Neuronal stem cell (in vitro differentiated cells): ENCODE data around the gene ZFYVE28.
A peak's percentile ranks its signal among the peaks of the same experiment; 100 is the strongest.
"Not testable (repeated sequence)": the region's sequence is repeated elsewhere in the genome, so short reads cannot be mapped to it uniquely, and the experiment has no call there.

ENCODE experiments used
- DNase-seq: peaks from one replicate; pipeline ENCODE4 v3.0.0-alpha.2; 2013; ENCODE audit warnings: low spot score
- H2AFZ ChIP-seq: one replicate; pipeline ENCODE4 v1.6.1; 2013; ENCODE audit warnings: mild to moderate bottlenecking, low read length, inconsistent platforms
- H2AK5ac ChIP-seq: 2 replicates; pipeline ENCODE4 v1.6.1; 2013; ENCODE audit warnings: low read depth, mild to moderate bottlenecking, inconsistent platforms, low read length, moderate library complexity, mixed read lengths
- H2BK120ac ChIP-seq: 2 replicates; pipeline ENCODE4 v1.6.1; 2013; ENCODE audit warnings: low read depth, mild to moderate bottlenecking, inconsistent platforms, low read length, moderate library complexity, mixed read lengths
- H2BK12ac ChIP-seq: one replicate; pipeline ENCODE4 v1.6.1; 2013; ENCODE audit warnings: low read length, inconsistent platforms
- H2BK15ac ChIP-seq: 2 replicates; pipeline ENCODE4 v1.6.1; 2013; ENCODE audit warnings: mild to moderate bottlenecking, low read length, inconsistent platforms, mixed read lengths
- H2BK5ac ChIP-seq: one replicate; pipeline ENCODE4 v1.6.1; 2013; ENCODE audit warnings: inconsistent platforms, mild to moderate bottlenecking, low read length, moderate library complexity
- H3K14ac ChIP-seq: one replicate; pipeline ENCODE4 v1.6.1; 2013; ENCODE audit warnings: low read length, inconsistent platforms
- H3K18ac ChIP-seq: 2 replicates; pipeline ENCODE4 v1.6.1; 2013; ENCODE audit warnings: low read length, inconsistent platforms
- H3K23ac ChIP-seq: 2 replicates; pipeline ENCODE4 v1.6.1; 2013; ENCODE audit warnings: low read depth, mild to moderate bottlenecking, mixed read lengths, low read length, inconsistent platforms; ENCODE audit not compliant: poor library complexity
- H3K27ac ChIP-seq: replicated peaks from 3 replicates; pipeline ENCODE4 v1.5.1; 2013; ENCODE audit warnings: low read length, inconsistent platforms
- H3K27me3 ChIP-seq, 3 experiments: 2 replicates each; pipeline ENCODE4 v1.6.1; 2013; ENCODE audit warnings: low read length in 3 of 3, mild to moderate bottlenecking in 2 of 3, inconsistent platforms in 1 of 3, low read depth in 1 of 3, mixed read lengths in 1 of 3, moderate library complexity in 1 of 3; ENCODE audit not compliant: control insufficient read depth in 3 of 3, insufficient read depth in 3 of 3
- H3K36me3 ChIP-seq, 2 donors: replicated peaks in 1 of 2; 2 replicates each; pipeline ENCODE4 v1.6.1; 2013; ENCODE audit warnings: low read length in 2 of 2; ENCODE audit not compliant: control insufficient read depth in 2 of 2, insufficient read depth in 2 of 2
- H3K4ac ChIP-seq: 2 replicates; pipeline ENCODE4 v1.6.1; 2013; ENCODE audit warnings: inconsistent platforms, mild to moderate bottlenecking, low read length, moderate library complexity
- H3K4me1 ChIP-seq, 2 donors: 1 replicate in 1 of 2; 2 replicates in 1 of 2; pipeline ENCODE4 v1.6.1; 2013; ENCODE audit warnings: low read length in 2 of 2, low read depth in 1 of 2; ENCODE audit not compliant: control insufficient read depth in 2 of 2, insufficient read depth in 1 of 2
- H3K4me2 ChIP-seq: one replicate; pipeline ENCODE4 v1.6.1; 2013; ENCODE audit warnings: mild to moderate bottlenecking, low read length, inconsistent platforms; ENCODE audit not compliant: insufficient read depth, poor library complexity, severe bottlenecking
- H3K4me3 ChIP-seq, 2 donors: 2 replicates each; pipeline ENCODE4 v1.5.1; 2013; ENCODE audit warnings: low read length in 2 of 2, mild to moderate bottlenecking in 2 of 2, inconsistent platforms in 1 of 2, moderate library complexity in 1 of 2
- H3K79me1 ChIP-seq: one replicate; pipeline ENCODE4 v1.6.1; 2013; ENCODE audit warnings: low read depth, mild to moderate bottlenecking, inconsistent platforms, low read length, moderate library complexity
- H3K9ac ChIP-seq: one replicate; pipeline ENCODE4 v1.6.1; 2013; ENCODE audit warnings: mild to moderate bottlenecking, low read depth, low read length, inconsistent platforms; ENCODE audit not compliant: poor library complexity
- H3K9me3 ChIP-seq, 2 donors: replicated peaks in 1 of 2; 2 replicates each; pipeline versions ENCODE3 to v1.6.1; 2013; ENCODE audit warnings: low read length in 2 of 2, mild to moderate bottlenecking in 2 of 2, inconsistent platforms in 1 of 2, low read depth in 1 of 2, mixed read lengths in 1 of 2, moderate library complexity in 1 of 2; ENCODE audit not compliant: control insufficient read depth in 2 of 2, insufficient read depth in 1 of 2
- H4K8ac ChIP-seq: one replicate; pipeline ENCODE4 v1.6.1; 2013; ENCODE audit warnings: low read depth, mild to moderate bottlenecking, inconsistent platforms, low read length, moderate library complexity
- H4K91ac ChIP-seq: one replicate; pipeline ENCODE4 v1.6.1; 2013; ENCODE audit warnings: low read length, low read depth, mild to moderate bottlenecking, inconsistent platforms; ENCODE audit not compliant: poor library complexity
- WGBS, 2 donors: extraction: QIAGEN DNeasy Blood & Tissue Kit; methylation state at CpG; one replicate each; pipeline ENCODE4 v1.1.7; 2013; ENCODE audit warnings: missing lambda C conversion rate in 2 of 2, mixed read lengths in 1 of 2; ENCODE audit not compliant: insufficient read length in 2 of 2, insufficient replicate concordance in 1 of 2; ENCODE audit errors: extremely low coverage in 2 of 2; 5-methylcytosine and 5-hydroxymethylcytosine counted together

Gene ZFYVE28

GRCh38 chr4:2384245-2384644 is 34.2 kb downstream of the ZFYVE28 start:
- Histone ChIP-seq H4K91ac (no peak overlapping the region), H3K27ac (no peak overlapping the region), H3K36me3 (no peaks in the 10 kb centered on the region), H3K9me3 (no peaks in the 10 kb centered on the region), H3K14ac (no peak overlapping the region), H3K4me1 (peaks cover 9 to 15% of the 10 kb centered on the region in 2 donors), H2AFZ (no peak overlapping the region), H2BK120ac (no peak overlapping the region), H4K8ac (no peak overlapping the region), H2BK5ac (no peak overlapping the region), H2BK15ac (no peak overlapping the region), H3K27me3 (peaks cover 0 to 45% (median 0%) of the 10 kb centered on the region in 3 experiments), H3K23ac (no peak overlapping the region), H2AK5ac (no peak overlapping the region), H3K18ac (peak overlapping the region; percentile 77), H3K79me1 (no peaks in the 10 kb centered on the region), H3K9ac (peak overlapping the region; percentile 7), H2BK12ac (no peak overlapping the region), H3K4ac (no peak overlapping the region), H3K4me3 (no peak overlapping the region), H3K4me2 (no peak overlapping the region)
- no CpG with 5 or more reads among the region's 6 CpGs for WGBS, 2 donors
- DNase-seq, result no peak

GRCh38 chr4:2383760-2384159 is 34.7 kb downstream of the ZFYVE28 start:
- Histone ChIP-seq H3K4me2 (no peak overlapping the region), H3K4me3 (no peak overlapping the region), H3K27me3 (peaks cover 0 to 44% (median 0%) of the 10 kb centered on the region in 3 experiments), H3K14ac (no peak overlapping the region), H3K18ac (no peak overlapping the region), H2AFZ (no peak overlapping the region), H3K9me3 (no peaks in the 10 kb centered on the region), H3K4ac (no peak overlapping the region), H2BK120ac (no peak overlapping the region), H3K79me1 (no peaks in the 10 kb centered on the region), H3K9ac (no peak overlapping the region), H2BK12ac (no peak overlapping the region), H3K4me1 (peaks cover 9 to 13% of the 10 kb centered on the region in 2 donors), H2BK5ac (no peak overlapping the region), H3K36me3 (no peaks in the 10 kb centered on the region), H4K8ac (no peak overlapping the region), H3K27ac (no peak overlapping the region), H3K23ac (no peak overlapping the region), H2AK5ac (no peak overlapping the region), H2BK15ac (no peak overlapping the region), H4K91ac (no peak overlapping the region)
- DNase-seq, result no peak
- WGBS, 2 donors, result no CpG with 5 or more reads among the region's 5 CpGs

- not testable (repeated sequence) for H3K4me2 ChIP-seq, H3K36me3 ChIP-seq, H4K91ac ChIP-seq, H3K9ac ChIP-seq, H3K18ac ChIP-seq, H3K4me3 ChIP-seq, H2AK5ac ChIP-seq, H2BK5ac ChIP-seq, H2AFZ ChIP-seq, H4K8ac ChIP-seq, H3K4ac ChIP-seq, H3K79me1 ChIP-seq, H2BK12ac ChIP-seq, H2BK120ac ChIP-seq, H3K27ac ChIP-seq, DNase-seq, H2BK15ac ChIP-seq, H3K23ac ChIP-seq, H3K14ac ChIP-seq, H3K9me3 ChIP-seq
- peaks cover 0 to 40% (median 0%) of the 10 kb centered on the region in 3 experiments for H3K27me3 ChIP-seq
- H3K4me1 ChIP-seq, result peaks cover 9 to 13% of the 10 kb centered on the region in 2 donors
- WGBS, 2 donors, result no CpG with 5 or more reads among the region's 8 CpGs
Observed at GRCh38 chr4:2383220-2383631, 35.2 kb downstream of the ZFYVE28 start.

GRCh38 chr4:2382769-2383202 is 35.7 kb downstream of the ZFYVE28 start:
- not testable (repeated sequence) for H3K4ac ChIP-seq, H4K91ac ChIP-seq, H2BK120ac ChIP-seq, H4K8ac ChIP-seq, H2BK12ac ChIP-seq, H2BK5ac ChIP-seq, DNase-seq, H3K79me1 ChIP-seq, H3K36me3 ChIP-seq, H3K9ac ChIP-seq, H3K14ac ChIP-seq, H3K4me3 ChIP-seq, H3K27ac ChIP-seq, H2BK15ac ChIP-seq, H3K9me3 ChIP-seq, H2AFZ ChIP-seq, H3K4me2 ChIP-seq, H3K18ac ChIP-seq, H3K23ac ChIP-seq, H2AK5ac ChIP-seq
- Histone ChIP-seq H3K4me1 (peaks cover 9 to 13% of the 10 kb centered on the region in 2 donors), H3K27me3 (peaks cover 0 to 36% (median 0%) of the 10 kb centered on the region in 3 experiments)
- no CpG with 5 or more reads among the region's 7 CpGs for WGBS, 2 donors
